GM20000 (cell line): ENCODE measurements around the gene SIRPA.

Experiments
- DNase-seq: peaks from one replicate; pipeline ENCODE4 v3.0.0; 2012; ENCODE audit warnings: low spot score
- TF ChIP-seq, protein P1 (sequence below): IDR thresholded peaks from 2 replicates; pipeline ENCODE4 v1.5.1; 2012; ENCODE audit warnings: mild to moderate bottlenecking, control low read depth; ENCODE audit errors: extremely low read depth, missing control alignments

The SIRPA gene

DNA sequence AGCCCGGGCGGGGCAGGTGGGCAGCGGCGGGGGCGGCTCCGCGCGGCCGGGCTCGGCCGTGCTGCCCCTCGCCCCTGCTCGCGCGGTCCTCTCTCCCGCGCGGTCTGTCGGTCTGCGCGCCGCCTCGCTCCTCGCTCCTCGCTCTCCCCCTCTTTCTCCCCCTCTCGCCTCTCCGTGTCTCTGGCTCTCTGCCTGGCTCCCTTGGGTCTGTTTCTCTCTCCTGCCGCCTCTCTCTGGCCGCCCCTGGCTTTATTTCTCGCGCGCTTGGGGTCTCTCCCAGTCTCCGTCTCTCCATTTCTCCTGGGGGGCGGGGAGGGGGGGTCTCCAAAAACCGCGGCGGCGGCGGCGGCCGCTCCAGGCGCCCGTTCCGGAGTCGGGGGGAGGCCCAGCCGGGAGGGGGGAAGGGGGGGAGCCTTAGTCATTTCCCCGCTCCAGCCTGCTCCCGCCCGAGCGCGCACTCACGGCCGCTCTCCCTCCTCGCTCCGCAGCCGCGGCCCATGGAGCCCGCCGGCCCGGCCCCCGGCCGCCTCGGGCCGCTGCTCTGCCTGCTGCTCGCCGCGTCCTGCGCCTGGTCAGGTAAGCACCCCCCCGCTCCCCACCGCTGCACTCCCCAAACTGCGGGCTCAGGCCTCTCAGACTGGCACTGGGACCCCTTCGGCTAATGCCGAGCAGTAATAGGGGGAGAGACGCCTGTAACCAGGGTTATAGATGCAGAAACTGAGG is at the start of gene SIRPA:
TSS of gene SIRPA (plus strand) at position 457 of the 723 bp plus-strand sequence. CDS start at position 498, 41 bp downstream.
- DNase-seq: peak; percentile 63
- TF ChIP-seq, protein P1, sequence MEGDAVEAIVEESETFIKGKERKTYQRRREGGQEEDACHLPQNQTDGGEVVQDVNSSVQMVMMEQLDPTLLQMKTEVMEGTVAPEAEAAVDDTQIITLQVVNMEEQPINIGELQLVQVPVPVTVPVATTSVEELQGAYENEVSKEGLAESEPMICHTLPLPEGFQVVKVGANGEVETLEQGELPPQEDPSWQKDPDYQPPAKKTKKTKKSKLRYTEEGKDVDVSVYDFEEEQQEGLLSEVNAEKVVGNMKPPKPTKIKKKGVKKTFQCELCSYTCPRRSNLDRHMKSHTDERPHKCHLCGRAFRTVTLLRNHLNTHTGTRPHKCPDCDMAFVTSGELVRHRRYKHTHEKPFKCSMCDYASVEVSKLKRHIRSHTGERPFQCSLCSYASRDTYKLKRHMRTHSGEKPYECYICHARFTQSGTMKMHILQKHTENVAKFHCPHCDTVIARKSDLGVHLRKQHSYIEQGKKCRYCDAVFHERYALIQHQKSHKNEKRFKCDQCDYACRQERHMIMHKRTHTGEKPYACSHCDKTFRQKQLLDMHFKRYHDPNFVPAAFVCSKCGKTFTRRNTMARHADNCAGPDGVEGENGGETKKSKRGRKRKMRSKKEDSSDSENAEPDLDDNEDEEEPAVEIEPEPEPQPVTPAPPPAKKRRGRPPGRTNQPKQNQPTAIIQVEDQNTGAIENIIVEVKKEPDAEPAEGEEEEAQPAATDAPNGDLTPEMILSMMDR: no peak

DNA sequence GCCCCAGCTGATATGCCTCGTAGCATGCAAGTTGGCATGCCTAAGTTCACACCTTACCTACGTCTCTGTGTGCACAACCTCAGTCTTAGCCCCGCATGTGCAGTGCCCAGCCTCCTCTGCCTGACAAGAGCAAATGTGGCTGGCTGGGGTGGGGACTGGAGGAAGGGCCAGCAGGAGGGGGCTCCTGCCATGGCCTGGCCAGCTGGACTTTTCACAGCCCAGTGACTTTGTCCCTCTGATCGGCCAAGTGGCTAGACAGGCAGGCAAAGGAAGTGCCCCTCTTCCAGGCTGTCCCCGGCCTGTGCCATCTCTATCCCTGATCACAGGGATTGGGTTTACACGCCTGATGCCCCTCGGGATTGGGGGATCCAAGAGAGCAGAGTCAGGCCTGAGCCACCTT is 49.5 kb upstream of the SIRPA start:
- TF ChIP-seq, protein P1: no peak
- DNase-seq: no peak

DNA sequence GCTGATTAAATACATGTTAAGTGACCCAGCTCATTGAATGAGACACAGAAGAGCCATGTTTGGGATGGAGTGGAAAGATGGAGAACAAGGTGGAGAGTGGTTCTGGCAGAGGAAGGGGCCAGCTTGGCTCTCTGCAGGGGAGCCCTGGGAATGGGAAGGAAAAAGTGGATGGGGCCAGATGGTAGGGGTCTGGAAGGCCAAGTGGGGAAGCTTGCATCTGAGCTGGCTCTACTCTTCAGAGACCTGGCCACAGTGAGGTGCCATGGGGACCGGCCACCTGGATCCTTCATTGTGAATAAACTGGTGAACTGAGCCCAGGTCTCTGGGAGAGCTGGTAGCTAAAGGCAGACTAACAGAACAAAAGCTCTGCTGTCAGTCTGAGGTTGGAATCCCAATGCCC is 48.9 kb upstream of the SIRPA start:
- TF ChIP-seq, protein P1: no peak
- DNase-seq: no peak

DNA sequence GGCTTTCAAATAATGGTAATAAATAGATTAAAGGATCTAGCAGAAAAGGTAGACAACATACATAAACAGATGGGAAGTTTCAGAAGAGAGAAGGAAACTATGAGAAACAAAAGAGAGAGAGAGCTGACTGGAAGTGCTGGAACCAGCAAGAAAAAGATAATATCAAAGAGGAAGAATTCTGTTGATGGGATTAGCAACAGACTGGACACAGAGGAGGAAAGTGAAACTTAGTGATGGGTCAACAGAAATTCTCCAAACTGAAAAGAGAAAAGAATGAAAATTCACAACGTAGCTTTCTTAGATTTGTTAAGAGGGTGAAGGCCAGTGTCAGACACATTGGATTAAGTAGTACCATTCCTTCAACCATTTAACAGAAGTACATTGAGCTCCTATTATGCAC is 48.3 kb upstream of the SIRPA start:
- DNase-seq: no peak
- TF ChIP-seq, protein P1: no peak

DNA sequence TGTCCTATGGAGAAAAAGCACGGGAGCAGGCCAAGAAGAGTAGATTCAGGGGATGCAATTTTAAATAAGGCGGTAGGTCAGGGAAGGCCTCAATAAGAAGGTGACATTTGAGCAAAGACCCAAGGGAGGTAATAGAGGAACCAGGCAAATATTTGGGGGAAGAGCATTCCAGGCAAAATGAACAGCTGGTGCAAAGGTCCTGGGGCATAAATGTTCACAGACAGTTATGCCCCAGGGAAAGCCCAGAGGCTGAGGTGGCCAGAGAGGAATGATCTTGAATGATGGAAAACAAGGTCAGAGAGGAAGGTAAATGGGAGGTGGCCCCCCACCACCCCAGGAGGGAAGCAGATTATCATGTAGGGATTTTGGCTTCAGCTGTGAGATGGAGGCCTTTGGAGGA is 47.4 kb upstream of the SIRPA start:
- DNase-seq: no peak
- TF ChIP-seq, protein P1: no peak

DNA sequence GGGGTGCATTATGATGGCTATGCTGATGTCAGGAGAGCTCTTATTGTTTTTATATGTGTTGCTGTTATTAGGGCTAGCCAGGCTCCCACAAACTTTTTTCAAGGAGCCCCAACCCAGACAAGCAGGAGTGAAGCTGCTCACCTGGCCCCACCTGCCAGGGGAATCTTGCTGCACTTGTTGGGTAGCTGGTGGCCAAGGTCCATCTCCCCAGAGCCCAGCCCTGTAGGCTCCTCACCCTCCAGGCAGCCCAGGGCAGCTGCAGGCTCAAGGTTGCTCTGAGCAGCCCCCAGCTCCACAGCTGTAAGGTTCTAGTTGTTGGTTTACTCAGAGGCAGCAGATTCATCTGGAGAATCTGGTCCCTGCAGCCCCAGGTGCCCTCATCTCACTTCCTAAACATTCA is 46.8 kb upstream of the SIRPA start:
- TF ChIP-seq, protein P1: no peak
- DNase-seq: no peak

DNA sequence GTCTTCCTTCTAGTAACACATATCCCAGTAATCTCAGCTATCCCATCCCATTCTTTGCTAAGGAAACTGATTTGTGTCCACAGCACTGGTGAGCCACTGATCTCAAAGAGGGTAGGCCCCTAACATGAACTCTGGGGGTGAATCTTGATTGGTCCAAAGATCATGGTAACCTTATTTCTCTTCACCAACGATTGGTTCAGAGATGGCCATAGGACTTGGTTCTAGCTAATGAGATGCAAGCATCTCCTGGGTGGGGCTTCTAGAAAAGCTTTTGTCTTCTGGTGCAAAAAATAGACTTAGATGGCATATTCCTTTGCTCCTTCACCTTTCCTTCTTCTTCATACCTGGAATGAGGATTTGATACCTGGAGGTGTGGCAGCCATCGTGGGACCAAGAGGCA is 43.8 kb upstream of the SIRPA start:
- TF ChIP-seq, protein P1: no peak
- no peak for DNase-seq
